Endothelial cell of umbilical vein (primary cell): ENCODE data around the gene ENTR1. TPM values are rescaled to one million over a fixed set of nuclear protein-coding genes. Genes with fewer than 3 reads are reported as not detected.
"Not testable (repeated sequence)": the region's sequence is repeated elsewhere in the genome, so short reads cannot be mapped to it uniquely, and the experiment has no call there.

Experiments
- BruUV-seq: library from RNA; stranded (reverse); fragments of 400-500 nt; replicated peaks from 2 replicates; lab custom pipeline; 2021; lab: Mats Ljungman, UMichigan
- CTCF ChIA-PET: fragments of 300-600, 350-600 bp; sonication (Branson Sonifier 250); formaldehyde crosslinking; loops from one replicate; lab custom pipeline; 2021; ENCODE audit warnings: antibody characterized with exemption, inconsistent platforms; lab: Charles Lee
- POLR2A ChIA-PET: fragments of 300-600, 350-600 bp; sonication (Branson Sonifier 250); formaldehyde crosslinking; loops from one replicate; lab custom pipeline; 2021; ENCODE audit warnings: antibody characterized with exemption, inconsistent platforms; lab: Charles Lee
- DNase-seq: peaks from one replicate; pipeline ENCODE4 v3.0.0-alpha.2; 2011; ENCODE audit warnings: low read depth, low spot score
- FAIRE-seq: peaks from 2 replicates; lab custom pipeline; 2011; peaks lifted over from hg19 to GRCh38; lab: Jason Lieb, UNC
- H2AFZ ChIP-seq: 2 replicates; pipeline ENCODE4 v1.6.0; 2012; ENCODE audit warnings: low read depth, low read length, control low read depth, inconsistent platforms
- H3K27ac ChIP-seq: 2 replicates; pipeline ENCODE4 v1.5.1; 2011; ENCODE audit warnings: low read depth, mild to moderate bottlenecking, control low read depth, low read length, moderate library complexity; ENCODE audit not compliant: insufficient read depth
- H3K27me3 ChIP-seq, 2 experiments: 2 replicates each; pipeline versions ENCODE4 v1.6.0 to v1.6.1; 2011; ENCODE audit warnings: low read length in 2 of 2, mixed read lengths in 1 of 2; ENCODE audit not compliant: control insufficient read depth in 2 of 2, insufficient read depth in 2 of 2
- H3K36me3 ChIP-seq, 2 experiments: 2 replicates in 1 of 2; 3 replicates in 1 of 2; pipeline ENCODE4 v1.5.1; 2011; ENCODE audit warnings: low read length in 2 of 2, mild to moderate bottlenecking in 1 of 2, moderate library complexity in 1 of 2; ENCODE audit not compliant: control insufficient read depth in 2 of 2, insufficient read depth in 2 of 2; ENCODE audit errors: extremely low read depth in 1 of 2
- H3K4me1 ChIP-seq: 3 replicates; pipeline ENCODE4 v1.5.1; 2011; ENCODE audit warnings: mild to moderate bottlenecking, low read length; ENCODE audit not compliant: control insufficient read depth, insufficient read depth; ENCODE audit errors: extremely low read depth
- H3K4me2 ChIP-seq: 2 replicates; pipeline ENCODE4 v1.6.1; 2011; ENCODE audit warnings: low read length, control low read depth, mixed read lengths; ENCODE audit not compliant: insufficient read depth
- H3K4me3 ChIP-seq, 3 experiments: fragments of 200-600 bp in 1 of 3; sonication (generic), shearing (Covaris generic) in 1 of 3; replicated peaks in 1 of 3; 2 replicates each; pipeline ENCODE4 v1.5.1; 2011 to 2016; ENCODE audit warnings: control low read depth in 3 of 3, low read length in 3 of 3, mild to moderate bottlenecking in 2 of 3, inconsistent platforms in 1 of 3, low read depth in 1 of 3, moderate library complexity in 1 of 3; ENCODE audit not compliant: insufficient read depth in 1 of 3
- H3K79me2 ChIP-seq: 2 replicates; pipeline ENCODE4 v1.6.0; 2012; ENCODE audit warnings: low read length, inconsistent platforms; ENCODE audit not compliant: control insufficient read depth, insufficient read depth
- H3K9ac ChIP-seq: replicated peaks from 2 replicates; pipeline ENCODE3; 2011; ENCODE audit warnings: low read length, control low read depth; ENCODE audit not compliant: insufficient read depth; ENCODE audit errors: extremely low read depth
- H3K9me1 ChIP-seq: replicated peaks from 3 replicates; pipeline ENCODE4 v1.6.0; 2011; ENCODE audit warnings: mild to moderate bottlenecking, low read length; ENCODE audit not compliant: control insufficient read depth, insufficient read depth; ENCODE audit errors: extremely low read depth
- H3K9me3 ChIP-seq: replicated peaks from 2 replicates; pipeline ENCODE4 v1.5.1; 2012; ENCODE audit warnings: low read length, inconsistent platforms; ENCODE audit not compliant: control insufficient read depth, insufficient read depth
- H4K20me1 ChIP-seq: replicated peaks from 2 replicates; pipeline ENCODE3; 2011; ENCODE audit warnings: mild to moderate bottlenecking, low read length; ENCODE audit not compliant: control insufficient read depth, insufficient read depth; ENCODE audit errors: extremely low read depth
- CTCF ChIP-seq, 2 donors: IDR thresholded peaks; 1 replicate in 1 of 2; 2 replicates in 1 of 2; pipeline ENCODE4 v1.5.1; 2011; ENCODE audit warnings: low read length in 2 of 2, mild to moderate bottlenecking in 2 of 2, moderate library complexity in 2 of 2, control low read depth in 1 of 2, inconsistent platforms in 1 of 2, low read depth in 1 of 2; ENCODE audit not compliant: insufficient read depth in 1 of 2; ENCODE audit errors: extremely low read depth in 1 of 2
- EZH2 ChIP-seq: IDR thresholded peaks from 2 replicates; pipeline ENCODE4 v1.6.1; 2012; ENCODE audit warnings: borderline replicate concordance, low read depth, mild to moderate bottlenecking, moderate library complexity, low read length, inconsistent platforms; ENCODE audit not compliant: severe bottlenecking
- FOS ChIP-seq: IDR thresholded peaks from 2 replicates; pipeline ENCODE4 v1.6.1; 2011; ENCODE audit warnings: mild to moderate bottlenecking, low read length, moderate library complexity, borderline replicate concordance; ENCODE audit not compliant: insufficient read depth
- GATA2 ChIP-seq: IDR thresholded peaks from 2 replicates; pipeline ENCODE4 v1.7.0; 2011; ENCODE audit warnings: low read depth, mild to moderate bottlenecking, moderate library complexity, mixed read lengths, low read length; ENCODE audit not compliant: insufficient read length, insufficient read depth
- JUN ChIP-seq: IDR thresholded peaks from 2 replicates; pipeline ENCODE4 v1.6.1; 2011; ENCODE audit warnings: borderline replicate concordance, low read depth; ENCODE audit not compliant: insufficient read length, insufficient read depth
- MYC ChIP-seq: IDR thresholded peaks from one replicate; pipeline ENCODE4 v1.6.1; 2011; ENCODE audit warnings: mild to moderate bottlenecking, low read depth, low read length
- POLR2A ChIP-seq: IDR thresholded peaks from 2 replicates; pipeline ENCODE4 v1.6.1; 2012; ENCODE audit warnings: low read depth, mild to moderate bottlenecking, control low read depth, low read length
- POLR2AphosphoS5 ChIP-seq: IDR thresholded peaks from 2 replicates; pipeline ENCODE4 v1.6.1; 2012; ENCODE audit warnings: low read depth, mild to moderate bottlenecking, control low read depth, low read length, moderate library complexity; ENCODE audit not compliant: insufficient read depth
- dilution Hi-C: fragments of 300-500 bp; cut with MboI; formaldehyde crosslinking; loops from one replicate; pipeline ENCODE4 v1.15.0; 2019; ENCODE audit warnings: low sequenced_read_pairs; ENCODE audit not compliant: extremely low pct_ligation_motif_present
- intact Hi-C: fragments of 100-400 bp; cut with micrococcal nuclease; formaldehyde crosslinking; loops from one replicate; pipeline ENCODE4 v1.10.0; 2022
- polyA plus RNA-seq, 4 experiments: library from polyadenylated mRNA; depleted of rRNA in 3 of 4; stranded (reverse) in 3 of 4; unstranded in 1 of 4; fragments of >200 nt; gene quantifications; 2 replicates each; pipeline versions ENCODE4 v1.2.1 to v1.2.3, GENCODE V29; 2011 to 2012; ENCODE audit warnings: missing spikeins in 1 of 4
- total RNA-seq: library from RNA; stranded (reverse); gene quantifications from 2 replicates; pipeline ENCODE4 v1.2.3, GENCODE V29; 2021
- TF ChIP-seq, protein P1 (sequence below): IDR thresholded peaks from 2 replicates; pipeline ENCODE4 v1.6.1; 2011; ENCODE audit not compliant: insufficient read depth, insufficient read length

ENTR1 gene
- total and polyA plus RNA-seq, 2 donors (not counting 3 experiments of a cell fraction or from before 2014, with no cell fraction given): 36.0 to 61.6 TPM

DNA sequence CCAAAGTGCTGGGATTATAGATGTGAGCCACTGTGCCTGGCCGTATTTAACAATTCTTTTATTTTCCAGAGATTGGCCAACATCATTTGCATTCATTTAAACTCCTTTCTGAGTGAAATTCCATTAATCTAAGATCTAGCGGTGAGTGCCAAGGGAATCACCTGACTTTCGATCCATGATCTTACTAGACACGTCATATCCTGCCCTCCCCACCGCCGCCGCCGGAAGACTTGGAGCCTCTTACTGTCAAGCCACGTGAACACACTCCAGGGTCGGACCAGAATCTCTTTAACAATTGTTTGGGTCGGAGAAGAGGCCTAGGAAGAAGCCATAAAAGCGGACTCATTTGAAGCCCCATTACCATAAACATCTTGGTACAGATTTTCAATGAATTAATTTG, 16.4 kb upstream of the ENTR1 start:
- TF ChIP-seq MYC (no peak), JUN (no peak), POLR2A (no peak), CTCF (IDR thresholded peaks at IDR 0.05; ENCODE audit: extremely low read depth in 1 of 2, insufficient read depth in 1 of 2, low read depth in 1 of 2, low read length in 2 of 2) (no peak), FOS (no peak), EZH2 (no peak), POLR2AphosphoS5 (no peak), GATA2 (no peak)
- TF ChIP-seq, protein P1, sequence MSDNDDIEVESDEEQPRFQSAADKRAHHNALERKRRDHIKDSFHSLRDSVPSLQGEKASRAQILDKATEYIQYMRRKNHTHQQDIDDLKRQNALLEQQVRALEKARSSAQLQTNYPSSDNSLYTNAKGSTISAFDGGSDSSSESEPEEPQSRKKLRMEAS: no peak
- no peaks in the 10 kb centered on the region for H3K9me3 ChIP-seq
- no peak overlapping the region for H3K4me3 ChIP-seq
- no peak overlapping the region for H3K27ac ChIP-seq
- H3K4me2 ChIP-seq: no peak overlapping the region
- BruUV-seq: no TSS peak
- H3K9ac ChIP-seq: no peak overlapping the region
- no peaks in the 10 kb centered on the region for H3K4me1 ChIP-seq
- H3K9me1 ChIP-seq: no peaks in the 10 kb centered on the region
- no peaks in the 10 kb centered on the region for H4K20me1 ChIP-seq
- intact Hi-C loops (no loop called here), dilution Hi-C loops (no loop called here)
- no peaks in the 10 kb centered on the region for H3K27me3 ChIP-seq
- no peak for DNase-seq
- ChIA-PET POLR2A (no interaction called here), CTCF (no interaction called here)
- no peaks in the 10 kb centered on the region for H3K79me2 ChIP-seq
- no peak for FAIRE-seq
- peaks cover 10 to 37% of the 10 kb centered on the region in 2 experiments for H3K36me3 ChIP-seq
- no peak overlapping the region for H2AFZ ChIP-seq

DNA sequence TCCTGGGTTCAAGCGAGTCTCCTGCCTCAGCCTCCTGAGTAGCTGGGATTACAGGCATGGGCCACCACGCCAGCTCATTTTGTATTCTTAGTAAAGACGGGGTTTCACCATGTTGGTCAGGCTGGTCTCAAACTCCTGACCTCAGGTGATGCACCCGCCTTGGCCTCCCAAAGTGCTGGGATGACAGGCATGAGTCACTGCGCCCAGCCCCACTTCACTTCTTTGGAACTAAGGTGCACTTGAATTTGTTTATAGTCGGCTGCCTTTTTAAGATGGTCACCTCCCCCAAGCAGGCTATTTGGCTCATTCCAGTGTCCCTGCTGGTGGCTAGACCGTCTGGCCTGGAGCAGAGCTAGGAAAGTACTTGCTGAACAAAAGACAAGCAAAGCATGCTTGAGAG, 15.0 kb upstream of the ENTR1 start:
- dilution Hi-C loops, FAIRE-seq, H2AFZ ChIP-seq, H3K9me1 ChIP-seq, H3K27me3 ChIP-seq, H3K4me1 ChIP-seq, H3K4me2 ChIP-seq, H4K20me1 ChIP-seq, intact Hi-C loops, H3K79me2 ChIP-seq, POLR2A ChIA-PET, H3K27ac ChIP-seq, H3K9me3 ChIP-seq, DNase-seq, BruUV-seq, H3K9ac ChIP-seq, CTCF ChIA-PET, H3K4me3 ChIP-seq: not testable (repeated sequence)
- H3K36me3 ChIP-seq: peaks cover 13 to 36% of the 10 kb centered on the region in 2 experiments
